ENCODE measurements around the gene BAZ2A. TPM values are rescaled to one million over a fixed set of nuclear protein-coding genes. Genes with fewer than 3 reads are reported as not detected.

The BAZ2A gene
- polyA plus RNA-seq, 1 experiment, result 65.1 TPM

DNA sequence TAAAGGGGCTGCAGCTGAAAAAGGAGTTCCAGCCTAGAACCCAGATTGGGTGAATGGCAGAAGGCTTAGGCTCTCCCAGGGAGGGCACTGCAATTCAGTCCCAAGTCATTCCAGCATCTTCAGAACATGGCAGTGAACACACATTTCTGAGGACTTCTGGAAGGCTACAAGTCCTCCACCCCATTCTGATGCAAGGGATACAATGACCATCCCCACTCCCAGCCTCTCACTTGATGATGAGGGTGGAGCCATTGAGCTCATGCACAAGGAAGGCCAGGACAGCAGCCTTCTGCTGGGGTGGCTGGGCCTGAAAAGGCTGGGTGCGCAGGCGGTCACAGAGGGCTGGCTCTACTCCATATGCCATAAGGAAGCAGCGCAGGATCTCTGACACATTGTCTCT is 25.8 kb downstream of the BAZ2A start:
- TF ChIP-seq, protein P1, sequence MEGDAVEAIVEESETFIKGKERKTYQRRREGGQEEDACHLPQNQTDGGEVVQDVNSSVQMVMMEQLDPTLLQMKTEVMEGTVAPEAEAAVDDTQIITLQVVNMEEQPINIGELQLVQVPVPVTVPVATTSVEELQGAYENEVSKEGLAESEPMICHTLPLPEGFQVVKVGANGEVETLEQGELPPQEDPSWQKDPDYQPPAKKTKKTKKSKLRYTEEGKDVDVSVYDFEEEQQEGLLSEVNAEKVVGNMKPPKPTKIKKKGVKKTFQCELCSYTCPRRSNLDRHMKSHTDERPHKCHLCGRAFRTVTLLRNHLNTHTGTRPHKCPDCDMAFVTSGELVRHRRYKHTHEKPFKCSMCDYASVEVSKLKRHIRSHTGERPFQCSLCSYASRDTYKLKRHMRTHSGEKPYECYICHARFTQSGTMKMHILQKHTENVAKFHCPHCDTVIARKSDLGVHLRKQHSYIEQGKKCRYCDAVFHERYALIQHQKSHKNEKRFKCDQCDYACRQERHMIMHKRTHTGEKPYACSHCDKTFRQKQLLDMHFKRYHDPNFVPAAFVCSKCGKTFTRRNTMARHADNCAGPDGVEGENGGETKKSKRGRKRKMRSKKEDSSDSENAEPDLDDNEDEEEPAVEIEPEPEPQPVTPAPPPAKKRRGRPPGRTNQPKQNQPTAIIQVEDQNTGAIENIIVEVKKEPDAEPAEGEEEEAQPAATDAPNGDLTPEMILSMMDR (IDR thresholded peaks at IDR 0.05; ENCODE audit: insufficient read depth, low read depth, low read length), result no peak
- H3K27me3 ChIP-seq (ENCODE audit: control insufficient read depth, insufficient read depth, low read length), result no peaks in the 10 kb centered on the region
- CTCF ChIA-PET, result interaction anchor here (1.9 kb wide), 1 partner anchor 32 kb away, joined by 4 read pairs; no protein-coding TSS in a partner anchor
- peaks cover 60% of the 10 kb centered on the region for H3K36me3 ChIP-seq (ENCODE audit: control insufficient read depth, insufficient read depth, low read length)
- DNase-seq (ENCODE audit: low read depth), result no peak
- POLR2A ChIA-PET, result no interaction called here
- H3K4me3 ChIP-seq (ENCODE audit: low read depth, low read length), result no peak overlapping the region

GRCh38 chr12:56602239-56602638 is 27.9 kb downstream of the BAZ2A start:
- ChIA-PET CTCF (interaction anchor here (0.5 to 2.5 kb wide), 6 partner anchors 8 to 90 kb away, joined by 3 to 28 read pairs (median 6); no protein-coding TSS in a partner anchor), POLR2A (no interaction called here)
- no peaks in the 10 kb centered on the region for H3K27me3 ChIP-seq (ENCODE audit: control insufficient read depth, insufficient read depth, low read length)
- no peak for DNase-seq (ENCODE audit: low read depth)
- peaks cover 66% of the 10 kb centered on the region for H3K36me3 ChIP-seq (ENCODE audit: control insufficient read depth, insufficient read depth, low read length)
- TF ChIP-seq, protein P1 (IDR thresholded peaks at IDR 0.05; ENCODE audit: insufficient read depth, low read depth, low read length), result no peak
- H3K4me3 ChIP-seq (ENCODE audit: low read depth, low read length), result no peak overlapping the region

- POLR2A ChIA-PET, result no interaction called here
- peaks cover 65% of the 10 kb centered on the region for H3K36me3 ChIP-seq (ENCODE audit: control insufficient read depth, insufficient read depth, low read length)
- no peak for DNase-seq (ENCODE audit: low read depth)
- H3K27me3 ChIP-seq (ENCODE audit: control insufficient read depth, insufficient read depth, low read length), result no peaks in the 10 kb centered on the region
- CTCF ChIA-PET, result interaction anchor here (0.9 to 2.5 kb wide), 7 partner anchors 8 to 109 kb away, joined by 3 to 28 read pairs (median 4); no protein-coding TSS in a partner anchor
- TF ChIP-seq, protein P1 (IDR thresholded peaks at IDR 0.05; ENCODE audit: insufficient read depth, low read depth, low read length), result peak; percentile 22
- H3K4me3 ChIP-seq (ENCODE audit: low read depth, low read length), result no peak overlapping the region
These were observed 28.6 kb downstream of the BAZ2A start for GRCh38 chr12:56601503-56601902.

- ChIA-PET POLR2A (no interaction called here), CTCF (interaction anchor here (1.0 to 2.5 kb wide), 7 partner anchors 8 to 108 kb away, joined by 3 to 28 read pairs (median 4); no protein-coding TSS in a partner anchor)
- Histone ChIP-seq H3K27me3 (ENCODE audit: control insufficient read depth, insufficient read depth, low read length) (no peaks in the 10 kb centered on the region), H3K36me3 (ENCODE audit: control insufficient read depth, insufficient read depth, low read length) (peaks cover 58% of the 10 kb centered on the region), H3K4me3 (ENCODE audit: low read depth, low read length) (no peak overlapping the region)
- DNase-seq (ENCODE audit: low read depth), result no peak
- TF ChIP-seq, protein P1 (IDR thresholded peaks at IDR 0.05; ENCODE audit: insufficient read depth, low read depth, low read length), result no peak
These were observed 29.4 kb downstream of the BAZ2A start for GRCh38 chr12:56600753-56601152.

DNA sequence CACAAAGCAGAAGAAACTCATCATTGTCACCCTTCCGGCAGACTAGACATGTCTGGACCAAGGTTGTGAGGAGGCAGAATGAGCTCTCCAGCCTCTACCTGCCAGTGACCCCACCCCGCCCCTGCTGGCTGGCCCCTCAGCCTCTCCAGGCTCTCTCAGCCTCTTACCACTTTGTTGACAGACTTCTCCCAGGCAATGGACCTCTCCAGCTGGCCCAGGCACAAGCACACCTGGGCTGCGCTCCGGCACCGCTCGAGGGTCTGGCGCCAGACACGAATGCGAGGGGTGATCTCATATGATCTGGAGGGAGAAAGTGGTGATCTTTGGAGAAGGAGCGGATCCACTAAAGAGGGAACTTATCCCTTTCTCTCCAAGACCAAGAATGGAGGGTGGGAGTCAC is 30.3 kb downstream of the BAZ2A start:
- Histone ChIP-seq H3K4me3 (ENCODE audit: low read depth, low read length) (no peak overlapping the region), H3K36me3 (ENCODE audit: control insufficient read depth, insufficient read depth, low read length) (peaks cover 53% of the 10 kb centered on the region), H3K27me3 (ENCODE audit: control insufficient read depth, insufficient read depth, low read length) (no peaks in the 10 kb centered on the region)
- DNase-seq (ENCODE audit: low read depth), result no peak
- CTCF ChIA-PET, result interaction anchor here (1.3 to 1.4 kb wide), 2 partner anchors 36 to 39 kb away, joined by 3 to 4 read pairs; no protein-coding TSS in a partner anchor
- POLR2A ChIA-PET, result no interaction called here
- TF ChIP-seq, protein P1 (IDR thresholded peaks at IDR 0.05; ENCODE audit: insufficient read depth, low read depth, low read length), result no peak

All from BJ (cell line).